GM21723 (cell line): ENCODE data around the gene VDR.
"Not testable (repeated sequence)": the region's sequence is repeated elsewhere in the genome, so short reads cannot be mapped to it uniquely, and the experiment has no call there.

Experiments used
- ATAC-seq: cut with Tn5 transposase; IDR thresholded peaks from one replicate; pipeline ENCODE4 v1.9.1; 2021; ENCODE audit warnings: mild to moderate bottlenecking, moderate library complexity; ENCODE audit not compliant: unreplicated experiment

Gene VDR

DNA sequence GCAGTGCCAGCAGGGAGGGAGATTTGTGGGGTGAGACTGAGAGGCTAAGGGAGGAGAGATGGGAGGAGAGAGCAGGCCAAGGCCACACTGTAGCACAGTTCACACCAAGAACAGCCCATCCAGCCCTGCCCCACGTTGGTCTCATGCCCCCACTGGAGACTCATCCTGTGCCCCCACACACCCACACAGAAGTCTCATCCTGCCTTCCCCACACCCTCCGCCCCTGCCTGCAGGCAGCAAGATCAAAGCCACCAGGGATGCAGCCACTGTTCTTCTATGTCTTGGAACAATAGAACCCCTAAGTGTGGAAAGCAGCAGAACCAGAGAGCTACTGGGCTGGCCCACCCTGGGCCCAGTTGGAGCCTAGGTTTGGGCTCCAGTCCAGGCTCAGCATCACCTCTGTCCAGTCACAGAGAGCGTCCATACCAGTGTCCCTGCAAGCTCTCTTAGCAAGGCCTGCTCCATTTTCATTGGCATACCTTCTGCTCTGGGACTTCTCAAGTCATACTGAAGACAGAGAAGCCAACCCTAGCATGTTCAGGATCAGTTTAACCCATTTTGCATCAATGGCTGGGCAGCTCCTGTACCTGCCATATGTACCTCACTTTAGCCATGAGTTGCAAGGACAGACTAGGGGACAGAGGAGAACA, 53.4 kb downstream of the VDR start:
- ATAC-seq, result no peak

- ATAC-seq, result no peak
These were observed 54.4 kb downstream of the VDR start for GRCh38 chr12:47850153-47851084.

- no peak for ATAC-seq
These were observed 55.5 kb downstream of the VDR start for GRCh38 chr12:47849261-47849660.

DNA sequence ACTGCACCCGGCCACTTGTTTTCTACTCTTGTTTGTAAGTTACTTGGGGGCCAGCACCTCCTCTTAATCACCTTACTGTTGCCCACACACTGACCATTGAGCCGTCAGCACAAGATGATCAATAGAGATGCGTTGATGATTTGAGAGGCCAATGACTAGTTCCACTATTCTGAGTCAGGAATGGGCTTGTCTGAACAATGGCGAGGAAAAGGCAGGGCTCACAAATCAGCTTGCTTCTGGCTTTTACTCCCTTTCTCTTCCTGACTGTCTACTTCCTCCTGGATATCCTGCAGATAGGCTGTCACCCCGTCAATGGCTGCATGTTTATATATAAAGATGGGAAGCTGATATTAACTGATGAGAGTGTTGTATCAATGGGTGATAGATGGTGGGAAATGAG, 55.9 kb downstream of the VDR start:
- ATAC-seq, result no peak

- no peak for ATAC-seq
These were observed 58.3 kb downstream of the VDR start for GRCh38 chr12:47846294-47846996.

GRCh38 chr12:47845081-47845480, 59.7 kb downstream of the VDR start:
- no peak for ATAC-seq

- ATAC-seq, result no peak
These were observed 60.4 kb downstream of the VDR start for GRCh38 chr12:47844264-47845019.

- ATAC-seq, result no peak
These were observed 61.4 kb downstream of the VDR start for GRCh38 chr12:47843226-47843980.

GRCh38 chr12:47842543-47842942, 62.3 kb downstream of the VDR start:
- not testable (repeated sequence) for ATAC-seq

DNA sequence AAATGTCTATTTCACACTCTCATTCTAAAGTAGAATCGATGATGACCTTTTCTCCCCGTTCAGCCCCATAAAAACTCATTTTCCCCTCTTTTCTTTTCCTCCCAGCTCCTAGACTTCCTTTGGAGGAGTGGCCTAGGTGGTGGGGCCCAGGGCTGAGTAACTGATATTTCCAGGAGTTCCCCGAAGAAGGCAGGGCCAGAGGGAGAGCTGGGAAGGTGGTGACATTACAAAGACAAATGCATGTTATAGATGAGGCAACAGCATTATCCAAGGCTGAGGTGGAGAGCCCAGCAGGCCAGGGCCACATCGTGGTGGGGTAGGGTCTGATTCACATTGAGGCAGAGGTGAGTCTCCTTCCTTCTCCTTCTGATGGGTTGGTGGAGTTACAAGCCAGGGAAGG, 62.9 kb downstream of the VDR start:
- no peak for ATAC-seq

- no peak for ATAC-seq
These were observed 63.3 kb downstream of the VDR start for GRCh38 chr12:47841501-47841900.

GRCh38 chr12:47840571-47840970, 64.2 kb downstream of the VDR start:
- no peak for ATAC-seq

- no peak for ATAC-seq
These were observed 65.4 kb downstream of the VDR start for GRCh38 chr12:47839214-47839876.

DNA sequence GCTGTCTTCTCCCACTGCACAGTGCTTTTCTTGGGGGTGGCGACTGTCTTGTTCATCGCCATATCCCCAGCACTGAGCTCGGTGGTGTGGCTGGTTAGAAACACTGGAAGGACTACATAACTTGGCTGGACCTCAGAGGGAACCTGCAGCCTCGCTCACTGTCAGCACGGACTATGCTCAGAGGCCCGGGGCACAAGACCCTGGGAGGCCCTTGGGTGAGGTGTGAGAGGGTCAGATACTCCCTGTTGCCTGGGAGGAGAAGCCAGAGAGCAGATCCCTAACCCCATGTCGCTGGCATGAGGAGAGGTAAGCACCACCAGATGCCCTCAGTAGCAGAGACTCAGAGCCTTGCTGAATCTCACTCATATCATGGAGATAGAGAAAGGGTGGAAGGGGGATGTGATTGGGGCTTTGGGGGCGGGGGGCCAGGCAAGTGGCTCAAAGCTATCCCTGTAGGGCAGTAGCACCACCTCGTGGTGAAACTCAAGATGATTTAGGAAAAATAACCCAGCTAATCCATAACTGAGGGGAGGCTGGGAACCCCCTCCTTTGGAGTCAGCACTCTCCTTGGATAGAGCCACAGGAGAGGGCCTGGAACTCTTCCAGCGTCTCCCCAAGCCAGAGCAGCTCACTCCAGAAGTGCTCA, 66.4 kb downstream of the VDR start:
- no peak for ATAC-seq

- no peak for ATAC-seq
These were observed 67.3 kb downstream of the VDR start for GRCh38 chr12:47837190-47838171.

DNA sequence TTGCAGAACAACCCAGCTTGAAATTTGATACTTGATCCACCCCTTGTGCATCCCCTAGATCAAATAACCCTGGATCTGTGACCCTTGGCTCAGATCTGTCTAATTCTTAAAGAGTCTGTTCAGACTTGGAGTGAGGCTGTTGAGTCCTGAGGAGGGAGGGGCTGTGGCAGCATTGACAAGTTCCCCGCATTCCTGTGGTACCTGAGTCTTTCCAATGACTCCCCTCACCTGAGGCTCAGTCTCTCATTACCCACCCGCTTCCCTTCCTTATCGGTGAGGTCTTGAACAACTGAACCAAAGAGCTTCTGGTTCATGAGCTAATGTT, 69.0 kb downstream of the VDR start:
- no peak for ATAC-seq

DNA sequence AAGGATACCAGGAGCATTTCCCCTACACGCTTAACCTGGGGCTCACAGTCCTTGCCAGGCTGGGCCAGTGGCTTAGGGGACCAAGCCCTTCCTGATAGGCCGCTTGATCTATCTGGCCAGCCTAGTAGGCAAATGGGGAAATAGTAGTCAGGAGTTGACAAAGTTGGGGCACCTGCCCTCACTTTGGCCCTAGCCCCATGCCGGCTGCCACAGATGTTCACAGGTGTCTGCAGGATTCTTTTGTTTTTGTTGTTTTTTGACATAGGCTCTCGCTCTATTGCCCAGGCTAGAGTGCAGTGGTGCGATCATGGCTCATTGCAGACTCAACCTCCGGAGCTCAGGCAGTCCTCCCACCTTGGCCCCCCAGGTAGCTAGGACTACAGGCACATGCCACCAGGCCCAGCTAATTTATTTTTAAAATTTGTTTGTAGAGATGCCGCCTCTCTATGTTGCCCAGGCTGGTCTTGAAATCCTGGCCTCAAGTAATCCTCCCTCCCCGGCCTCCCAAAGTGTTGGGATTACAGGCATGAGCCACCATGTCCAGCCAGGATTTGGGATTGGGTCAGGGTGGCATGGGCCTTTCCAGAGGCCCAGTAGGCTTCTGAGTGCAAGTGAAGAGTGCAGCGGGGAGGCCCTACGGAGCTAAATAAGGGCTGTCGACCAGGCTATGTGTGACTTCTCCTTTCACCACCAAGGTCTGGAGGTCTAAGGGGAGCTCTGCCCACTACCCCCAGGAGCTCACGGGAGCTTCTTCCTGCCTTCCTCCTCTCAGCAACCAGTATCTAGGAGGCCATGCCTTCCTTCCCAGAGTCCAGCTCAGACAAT, 69.6 kb downstream of the VDR start:
- ATAC-seq, result no peak
